ENCODE measurements around the gene MUC7.

DNA sequence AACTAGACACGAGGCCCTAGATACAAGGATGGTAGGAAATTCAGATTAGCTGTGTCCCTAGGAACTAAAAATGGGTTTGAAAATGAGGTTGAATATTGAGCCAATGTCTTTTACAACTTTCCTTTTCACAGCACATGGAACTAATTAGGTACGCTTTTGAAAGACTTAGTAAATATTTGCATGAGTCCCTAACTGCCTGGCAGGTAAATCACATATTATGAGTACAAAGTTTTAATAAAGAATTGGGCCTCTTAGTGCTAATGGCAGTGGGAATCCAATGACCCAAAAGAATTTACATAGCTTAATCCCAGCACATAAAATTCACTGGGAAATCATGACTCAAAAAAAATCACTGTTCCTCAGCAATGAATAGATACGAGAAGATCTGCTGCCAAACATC, 16.8 kb downstream of the MUC7 start:
- TF ChIP-seq MXI1 (conservative IDR thresholded peaks at IDR 0.05; ENCODE audit: poor library complexity, severe bottlenecking): no peak
- TF ChIP-seq EZH2 (IDR thresholded peaks at IDR 0.05; ENCODE audit: borderline replicate concordance, insufficient read depth, low read length, poor library complexity, severe bottlenecking): no peak
